Thyroid gland (tissue), 4 donors: ENCODE measurements around the gene CCDC88A.

Experiments used
- CTCF ChIP-seq, 6 experiments: fragments of 200-600 bp in 3 of 6; fragments of 450-650 bp in 3 of 6; sonication (generic) in 3 of 6; IDR thresholded peaks; one replicate each; pipeline ENCODE4 v1.5.1; 2016 to 2019; ENCODE audit warnings: antibody characterized with exemption in 6 of 6, mild to moderate bottlenecking in 2 of 6, inconsistent platforms in 1 of 6, moderate library complexity in 1 of 6
- POLR2A ChIP-seq, 2 donors: fragments of 450-650 bp; IDR thresholded peaks; one replicate each; pipeline ENCODE4 v1.6.1; 2017; ENCODE audit warnings: antibody characterized with exemption in 2 of 2, mild to moderate bottlenecking in 2 of 2, moderate library complexity in 1 of 2

- no peak for TF ChIP-seq CTCF (IDR thresholded peaks at IDR 0.05)
- TF ChIP-seq POLR2A (IDR thresholded peaks at IDR 0.05): no peak
These were observed 48.3 kb downstream of the CCDC88A start for GRCh38 chr2:55371376-55371775.
